ENCODE data around the gene MAB21L4.

Gene MAB21L4

GRCh38 chr2:240918258-240919091 lies 22.5 kb upstream of the MAB21L4 start:
- no peak overlapping the region for H3K4me3 ChIP-seq (ENCODE audit: low read length)
- TF ChIP-seq CTCF (conservative IDR thresholded peaks at IDR 0.05; ENCODE audit: low read depth, low read length) = no peak
- no peak for DNase-seq (ENCODE audit: low read depth)

- H3K4me3 ChIP-seq (ENCODE audit: low read length) = no peak overlapping the region
- TF ChIP-seq CTCF (conservative IDR thresholded peaks at IDR 0.05; ENCODE audit: low read depth, low read length) = no peak
- DNase-seq (ENCODE audit: low read depth) = no peak
Observed at GRCh38 chr2:240917684-240918257, 21.8 kb upstream of the MAB21L4 start.

GRCh38 chr2:240917009-240917683 lies 21.2 kb upstream of the MAB21L4 start:
- DNase-seq (ENCODE audit: low read depth) = no peak
- TF ChIP-seq CTCF (conservative IDR thresholded peaks at IDR 0.05; ENCODE audit: low read depth, low read length) = no peak

GRCh38 chr2:240916571-240917008 lies 20.6 kb upstream of the MAB21L4 start:
- TF ChIP-seq CTCF (conservative IDR thresholded peaks at IDR 0.05; ENCODE audit: low read depth, low read length) = no peak
- DNase-seq (ENCODE audit: low read depth) = peak; percentile 19
- no peak overlapping the region for H3K4me3 ChIP-seq (ENCODE audit: low read length)

More at GRCh38 chr2:240917009-240917683, 21.2 kb upstream of the MAB21L4 start:
- no peak overlapping the region for H3K4me3 ChIP-seq (ENCODE audit: low read length)

GRCh38 chr2:240915526-240916341 lies 19.8 kb upstream of the MAB21L4 start:
- H3K4me3 ChIP-seq (ENCODE audit: low read length) = no peak overlapping the region
- TF ChIP-seq CTCF (conservative IDR thresholded peaks at IDR 0.05; ENCODE audit: low read depth, low read length) = no peak
- no peak for DNase-seq (ENCODE audit: low read depth)

GRCh38 chr2:240914645-240915525 lies 18.9 kb upstream of the MAB21L4 start:
- TF ChIP-seq CTCF (conservative IDR thresholded peaks at IDR 0.05; ENCODE audit: low read depth, low read length) = no peak
- no peak overlapping the region for H3K4me3 ChIP-seq (ENCODE audit: low read length)
- no peak for DNase-seq (ENCODE audit: low read depth)

All from retinal pigment epithelial cell (primary cell).